H1 (cell line): ENCODE data around the gene CEP44.

Experiments
- CTCF ChIP-seq, 3 experiments: IDR thresholded peaks; 1 replicate in 2 of 3; 2 replicates in 1 of 3; pipeline versions ENCODE4 v1.5.1 to v1.6.1; 2011; ENCODE audit warnings: low read length in 3 of 3, mild to moderate bottlenecking in 3 of 3, inconsistent platforms in 2 of 3, low read depth in 1 of 3, moderate library complexity in 1 of 3; ENCODE audit not compliant: insufficient read depth in 1 of 3; ENCODE audit errors: control extremely low read depth in 1 of 3
- EP300 ChIP-seq, 2 experiments: IDR thresholded peaks; 1 replicate in 1 of 2; 2 replicates in 1 of 2; pipeline ENCODE4 v1.6.1; 2011 to 2012; ENCODE audit warnings: low read depth in 2 of 2, low read length in 2 of 2, mild to moderate bottlenecking in 2 of 2, borderline replicate concordance in 1 of 2, inconsistent platforms in 1 of 2, moderate library complexity in 1 of 2
- RXRA ChIP-seq: IDR thresholded peaks from 2 replicates; pipeline ENCODE4 v1.6.1; 2011; ENCODE audit warnings: low read depth, mild to moderate bottlenecking, low read length, moderate library complexity; ENCODE audit not compliant: insufficient read depth
- SAP30 ChIP-seq: fragments of 300-600 bp; sonication (generic); IDR thresholded peaks from 2 replicates; pipeline ENCODE4 v1.7.1; 2012; ENCODE audit warnings: low read length, moderate library complexity, mild to moderate bottlenecking, inconsistent platforms; ENCODE audit not compliant: insufficient read depth, insufficient replicate concordance

- no peak for TF ChIP-seq SAP30
- no peak for TF ChIP-seq RXRA
- no peak for TF ChIP-seq EP300 (IDR thresholded peaks at IDR 0.05; ENCODE audit: borderline replicate concordance in 1 of 2, low read depth in 2 of 2, low read length in 2 of 2)
- no peak for TF ChIP-seq CTCF (IDR thresholded peaks at IDR 0.05; ENCODE audit: control extremely low read depth in 1 of 3, insufficient read depth in 1 of 3, low read depth in 1 of 3, low read length in 3 of 3)
These were observed 23.6 kb upstream of the CEP44 start for GRCh38 chr4:174260099-174260498.
